Osteocyte (in vitro differentiated cells): ENCODE measurements around the gene FLYWCH1. TPM values are rescaled to one million over a fixed set of nuclear protein-coding genes. Genes with fewer than 3 reads are reported as not detected.

Experiments used
- DNase-seq: peaks from one replicate; pipeline ENCODE4 v3.0.0; 2021; ENCODE audit warnings: mixed read lengths; ENCODE audit not compliant: unreplicated experiment; ENCODE audit errors: extremely low spot score
- H3K27ac Mint-ChIP-seq: one replicate; pipeline ENCODE4 v1.8.0; 2021; ENCODE audit warnings: mild to moderate bottlenecking, mixed read lengths; ENCODE audit not compliant: unreplicated experiment
- H3K27me3 Mint-ChIP-seq: one replicate; pipeline ENCODE4 v1.8.0; 2021; ENCODE audit warnings: mixed read lengths; ENCODE audit not compliant: unreplicated experiment
- H3K36me3 Mint-ChIP-seq: one replicate; pipeline ENCODE4 v1.8.0; 2021; ENCODE audit warnings: mixed read lengths; ENCODE audit not compliant: unreplicated experiment
- H3K4me1 Mint-ChIP-seq: one replicate; pipeline ENCODE4 v1.8.0; 2021; ENCODE audit warnings: mixed read lengths; ENCODE audit not compliant: unreplicated experiment
- H3K4me3 Mint-ChIP-seq: one replicate; pipeline ENCODE4 v1.8.0; 2021; ENCODE audit warnings: mild to moderate bottlenecking, moderate library complexity, mixed read lengths; ENCODE audit not compliant: unreplicated experiment
- H3K9me3 Mint-ChIP-seq: one replicate; pipeline ENCODE4 v1.8.0; 2021; ENCODE audit warnings: mixed read lengths; ENCODE audit not compliant: unreplicated experiment
- CTCF ChIP-seq: fragments of 200-600 bp; sonication (generic); IDR thresholded peaks from 2 replicates; pipeline ENCODE4 v1.5.0; 2021; ENCODE audit warnings: antibody characterized with exemption, mild to moderate bottlenecking, moderate library complexity
- total RNA-seq: library from RNA; stranded (reverse); gene quantifications from 2 replicates; pipeline ENCODE4 v1.2.1, GENCODE V29; 2021

FLYWCH1 gene
- total RNA-seq, 1 donor from 2014 or later, result 46.4 TPM

- H3K36me3 Mint-ChIP-seq, result peaks cover 7% of the 10 kb centered on the region
- no peak for DNase-seq
- no peak overlapping the region for H3K27ac Mint-ChIP-seq
- H3K4me1 Mint-ChIP-seq, result no peaks in the 10 kb centered on the region
- H3K4me3 Mint-ChIP-seq, result no peak overlapping the region
- H3K9me3 Mint-ChIP-seq, result no peaks in the 10 kb centered on the region
- peaks cover 3% of the 10 kb centered on the region for H3K27me3 Mint-ChIP-seq
- no peak for TF ChIP-seq CTCF
Observed at GRCh38 chr16:2953706-2954627, 42.2 kb downstream of the FLYWCH1 start.

GRCh38 chr16:2954656-2955381, 43.1 kb downstream of the FLYWCH1 start:
- TF ChIP-seq CTCF, result no peak
- H3K36me3 Mint-ChIP-seq, result peaks cover under 1% of the 10 kb centered on the region
- no peaks in the 10 kb centered on the region for H3K9me3 Mint-ChIP-seq
- H3K27me3 Mint-ChIP-seq, result peaks cover 8% of the 10 kb centered on the region
- H3K27ac Mint-ChIP-seq, result no peak overlapping the region
- no peak for DNase-seq
- H3K4me1 Mint-ChIP-seq, result no peaks in the 10 kb centered on the region
- no peak overlapping the region for H3K4me3 Mint-ChIP-seq

GRCh38 chr16:2955438-2955778, 43.7 kb downstream of the FLYWCH1 start:
- no peaks in the 10 kb centered on the region for H3K9me3 Mint-ChIP-seq
- no peak overlapping the region for H3K27ac Mint-ChIP-seq
- no peak overlapping the region for H3K4me3 Mint-ChIP-seq
- H3K36me3 Mint-ChIP-seq, result no peaks in the 10 kb centered on the region
- peaks cover 13% of the 10 kb centered on the region for H3K27me3 Mint-ChIP-seq
- TF ChIP-seq CTCF, result no peak
- DNase-seq, result no peak
- no peaks in the 10 kb centered on the region for H3K4me1 Mint-ChIP-seq

GRCh38 chr16:2955779-2956578, 44.2 kb downstream of the FLYWCH1 start:
- Mint-ChIP-seq H3K27ac (no peak overlapping the region), H3K4me1 (no peaks in the 10 kb centered on the region), H3K36me3 (no peaks in the 10 kb centered on the region), H3K4me3 (no peak overlapping the region), H3K27me3 (peaks cover 13% of the 10 kb centered on the region), H3K9me3 (no peaks in the 10 kb centered on the region)
- DNase-seq, result no peak
- no peak for TF ChIP-seq CTCF
